ENCODE measurements around the gene TBC1D8B.

- TF ChIP-seq SMC3 (IDR thresholded peaks at IDR 0.05; ENCODE audit: low read depth, low read length), result no peak
- TF ChIP-seq RAD21 (IDR thresholded peaks at IDR 0.05; ENCODE audit: low read length), result no peak
- TF ChIP-seq, protein P1, sequence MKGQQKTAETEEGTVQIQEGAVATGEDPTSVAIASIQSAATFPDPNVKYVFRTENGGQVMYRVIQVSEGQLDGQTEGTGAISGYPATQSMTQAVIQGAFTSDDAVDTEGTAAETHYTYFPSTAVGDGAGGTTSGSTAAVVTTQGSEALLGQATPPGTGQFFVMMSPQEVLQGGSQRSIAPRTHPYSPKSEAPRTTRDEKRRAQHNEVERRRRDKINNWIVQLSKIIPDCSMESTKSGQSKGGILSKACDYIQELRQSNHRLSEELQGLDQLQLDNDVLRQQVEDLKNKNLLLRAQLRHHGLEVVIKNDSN (IDR thresholded peaks at IDR 0.05; ENCODE audit: borderline replicate concordance, low read depth), result no peak
- no peak for TF ChIP-seq POLR2AphosphoS5 (IDR thresholded peaks at IDR 0.05; ENCODE audit: low read depth, low read length)
- TF ChIP-seq, protein P2, sequence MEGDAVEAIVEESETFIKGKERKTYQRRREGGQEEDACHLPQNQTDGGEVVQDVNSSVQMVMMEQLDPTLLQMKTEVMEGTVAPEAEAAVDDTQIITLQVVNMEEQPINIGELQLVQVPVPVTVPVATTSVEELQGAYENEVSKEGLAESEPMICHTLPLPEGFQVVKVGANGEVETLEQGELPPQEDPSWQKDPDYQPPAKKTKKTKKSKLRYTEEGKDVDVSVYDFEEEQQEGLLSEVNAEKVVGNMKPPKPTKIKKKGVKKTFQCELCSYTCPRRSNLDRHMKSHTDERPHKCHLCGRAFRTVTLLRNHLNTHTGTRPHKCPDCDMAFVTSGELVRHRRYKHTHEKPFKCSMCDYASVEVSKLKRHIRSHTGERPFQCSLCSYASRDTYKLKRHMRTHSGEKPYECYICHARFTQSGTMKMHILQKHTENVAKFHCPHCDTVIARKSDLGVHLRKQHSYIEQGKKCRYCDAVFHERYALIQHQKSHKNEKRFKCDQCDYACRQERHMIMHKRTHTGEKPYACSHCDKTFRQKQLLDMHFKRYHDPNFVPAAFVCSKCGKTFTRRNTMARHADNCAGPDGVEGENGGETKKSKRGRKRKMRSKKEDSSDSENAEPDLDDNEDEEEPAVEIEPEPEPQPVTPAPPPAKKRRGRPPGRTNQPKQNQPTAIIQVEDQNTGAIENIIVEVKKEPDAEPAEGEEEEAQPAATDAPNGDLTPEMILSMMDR (IDR thresholded peaks at IDR 0.05), result no peak
- TF ChIP-seq EZH2phosphoT487 (IDR thresholded peaks at IDR 0.05; ENCODE audit: borderline replicate concordance, low read depth), result no peak
- no peak for TF ChIP-seq ZBTB33 (IDR thresholded peaks at IDR 0.05; ENCODE audit: borderline replicate concordance, low read depth)
- no peak for TF ChIP-seq YY1 (IDR thresholded peaks at IDR 0.05; ENCODE audit: low read depth)
Measured at GRCh38 chrX:106891762-106892460, 89.4 kb downstream of the TBC1D8B start.
